RWPE2 (cell line): ENCODE results near the gene RPSA.
A peak's percentile ranks its signal among the peaks of the same experiment; 100 is the strongest.

ENCODE experiments used
- ATAC-seq: fragments of 200-7000 bp; cut with Tn5 transposase; 3 replicates; pipeline ENCODE4 v1.9.1; 2021; ENCODE audit warnings: low read depth
- DNase-seq: peaks from one replicate; pipeline ENCODE4 v3.0.0-alpha.2; 2020; ENCODE audit warnings: low spot score
- H3K27ac ChIP-seq: fragments of 450-650 bp; 2 replicates; pipeline ENCODE4 v1.5.1; 2017; ENCODE audit warnings: mild to moderate bottlenecking; ENCODE audit not compliant: poor library complexity, severe bottlenecking
- H3K27me3 ChIP-seq: fragments of 250-450 bp; sonication (Bioruptor Pico); 2 replicates; pipeline ENCODE4 v1.5.1; 2021; ENCODE audit warnings: mild to moderate bottlenecking, moderate library complexity; ENCODE audit not compliant: insufficient read depth, poor library complexity, severe bottlenecking
- H3K36me3 ChIP-seq: fragments of 250-450 bp; sonication (Bioruptor Pico); 2 replicates; pipeline ENCODE4 v1.5.1; 2020; ENCODE audit warnings: low read depth, mild to moderate bottlenecking, moderate library complexity
- H3K4me1 ChIP-seq: fragments of 250-450 bp; sonication (Bioruptor Pico); 2 replicates; pipeline ENCODE4 v1.5.1; 2021; ENCODE audit warnings: mild to moderate bottlenecking, moderate library complexity; ENCODE audit not compliant: insufficient read depth, poor library complexity, severe bottlenecking
- H3K4me3 ChIP-seq: fragments of 250-450 bp; sonication (Bioruptor Pico); 2 replicates; pipeline ENCODE4 v1.5.1; 2021; ENCODE audit warnings: mild to moderate bottlenecking, moderate library complexity; ENCODE audit not compliant: severe bottlenecking
- H3K9me3 ChIP-seq: fragments of 250-450 bp; sonication (Bioruptor Pico); 2 replicates; pipeline ENCODE4 v1.5.1; 2021; ENCODE audit warnings: mild to moderate bottlenecking, moderate library complexity; ENCODE audit not compliant: severe bottlenecking
- TF ChIP-seq, protein P1 (sequence below): fragments of 450-650 bp; IDR thresholded peaks from one replicate; pipeline ENCODE4 v1.5.1; 2017; ENCODE audit warnings: mild to moderate bottlenecking, moderate library complexity; ENCODE audit not compliant: poor library complexity, severe bottlenecking

The RPSA gene

GRCh38 chr3:39428745-39429201, 22.3 kb downstream of the RPSA start:
- no peak overlapping the region for H3K27ac ChIP-seq
- no peaks in the 10 kb centered on the region for H3K36me3 ChIP-seq
- ATAC-seq (no peak), DNase-seq (no peak)
- no peaks in the 10 kb centered on the region for H3K4me1 ChIP-seq
- H3K9me3 ChIP-seq: no peaks in the 10 kb centered on the region
- TF ChIP-seq, protein P1, sequence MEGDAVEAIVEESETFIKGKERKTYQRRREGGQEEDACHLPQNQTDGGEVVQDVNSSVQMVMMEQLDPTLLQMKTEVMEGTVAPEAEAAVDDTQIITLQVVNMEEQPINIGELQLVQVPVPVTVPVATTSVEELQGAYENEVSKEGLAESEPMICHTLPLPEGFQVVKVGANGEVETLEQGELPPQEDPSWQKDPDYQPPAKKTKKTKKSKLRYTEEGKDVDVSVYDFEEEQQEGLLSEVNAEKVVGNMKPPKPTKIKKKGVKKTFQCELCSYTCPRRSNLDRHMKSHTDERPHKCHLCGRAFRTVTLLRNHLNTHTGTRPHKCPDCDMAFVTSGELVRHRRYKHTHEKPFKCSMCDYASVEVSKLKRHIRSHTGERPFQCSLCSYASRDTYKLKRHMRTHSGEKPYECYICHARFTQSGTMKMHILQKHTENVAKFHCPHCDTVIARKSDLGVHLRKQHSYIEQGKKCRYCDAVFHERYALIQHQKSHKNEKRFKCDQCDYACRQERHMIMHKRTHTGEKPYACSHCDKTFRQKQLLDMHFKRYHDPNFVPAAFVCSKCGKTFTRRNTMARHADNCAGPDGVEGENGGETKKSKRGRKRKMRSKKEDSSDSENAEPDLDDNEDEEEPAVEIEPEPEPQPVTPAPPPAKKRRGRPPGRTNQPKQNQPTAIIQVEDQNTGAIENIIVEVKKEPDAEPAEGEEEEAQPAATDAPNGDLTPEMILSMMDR: no peak
- no peaks in the 10 kb centered on the region for H3K27me3 ChIP-seq
- no peak overlapping the region for H3K4me3 ChIP-seq

DNA sequence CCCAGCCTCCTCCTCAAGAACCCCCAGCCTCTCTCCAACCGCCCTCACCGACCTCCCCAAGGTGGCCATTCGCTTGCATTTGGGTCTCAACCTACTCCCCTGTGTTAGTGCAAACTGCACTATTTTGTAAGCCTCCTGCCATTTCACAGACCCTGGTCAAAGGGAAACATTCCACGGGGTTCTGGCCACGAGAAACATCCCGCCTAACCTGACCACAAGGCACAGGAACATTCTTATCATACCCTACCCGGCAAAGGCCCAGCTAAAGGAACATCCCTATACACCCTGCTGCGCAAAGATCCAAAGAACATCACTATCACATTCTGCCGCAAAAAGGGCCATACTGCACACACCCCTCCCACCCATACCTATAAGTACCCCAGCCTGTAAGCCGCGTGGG, 22.9 kb downstream of the RPSA start:
- no peak for DNase-seq
- H3K4me1 ChIP-seq: no peaks in the 10 kb centered on the region
- no peak for ATAC-seq
- H3K36me3 ChIP-seq: no peaks in the 10 kb centered on the region
- no peak overlapping the region for H3K4me3 ChIP-seq
- no peak overlapping the region for H3K27ac ChIP-seq
- H3K9me3 ChIP-seq: no peaks in the 10 kb centered on the region
- no peaks in the 10 kb centered on the region for H3K27me3 ChIP-seq
- TF ChIP-seq, protein P1: no peak

DNA sequence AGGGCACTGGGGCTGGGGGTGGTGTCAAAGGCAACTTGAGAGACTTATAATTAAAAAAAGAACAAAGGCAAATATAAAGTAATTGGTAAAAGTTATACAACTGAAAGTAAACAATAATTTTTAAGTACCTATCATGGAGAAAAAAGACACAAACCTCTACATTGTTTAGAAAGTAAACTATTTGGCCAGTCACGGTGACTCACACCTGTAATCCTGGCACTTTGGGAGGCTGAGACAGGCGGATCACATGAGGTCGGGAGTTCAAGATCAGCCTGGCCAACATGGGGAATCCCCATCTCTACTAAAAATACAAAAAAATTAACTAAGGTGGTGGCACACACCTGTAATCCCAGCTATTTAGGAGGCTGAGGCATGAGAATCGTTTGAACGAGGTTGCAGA, 25.8 kb downstream of the RPSA start:
- H3K9me3 ChIP-seq: no peaks in the 10 kb centered on the region
- TF ChIP-seq, protein P1: no peak
- H3K4me1 ChIP-seq: no peaks in the 10 kb centered on the region
- ATAC-seq (no peak; the same call in 2 of the 3 replicates), DNase-seq (no peak)
- H3K36me3 ChIP-seq: no peaks in the 10 kb centered on the region
- H3K27me3 ChIP-seq: no peaks in the 10 kb centered on the region
- no peak overlapping the region for H3K4me3 ChIP-seq
- H3K27ac ChIP-seq: no peak overlapping the region

DNA sequence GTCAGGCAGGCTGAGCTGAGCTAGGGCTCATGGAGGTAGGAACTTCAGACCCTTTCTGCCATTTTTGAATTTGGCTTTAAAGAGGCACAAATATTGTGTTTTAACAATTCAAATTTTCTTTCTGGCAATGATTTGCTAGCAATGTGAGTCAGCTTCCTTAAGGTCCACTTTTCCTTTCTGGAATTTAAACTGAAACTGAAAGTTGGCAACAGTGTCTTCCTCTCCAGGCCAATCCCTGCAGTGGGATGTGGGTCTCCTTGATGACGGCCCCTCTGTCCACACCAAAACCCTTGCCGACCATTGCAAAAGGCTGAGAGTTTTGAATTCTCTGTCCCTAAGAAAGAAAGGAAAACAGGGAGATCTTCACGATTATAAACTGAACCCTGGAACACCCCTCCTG, 27.1 kb downstream of the RPSA start:
- no peaks in the 10 kb centered on the region for H3K36me3 ChIP-seq
- TF ChIP-seq, protein P1: no peak
- no peaks in the 10 kb centered on the region for H3K4me1 ChIP-seq
- no peak for ATAC-seq
- H3K9me3 ChIP-seq: no peaks in the 10 kb centered on the region
- no peaks in the 10 kb centered on the region for H3K27me3 ChIP-seq
- H3K4me3 ChIP-seq: no peak overlapping the region
- H3K27ac ChIP-seq: no peak overlapping the region
- no peak for DNase-seq

GRCh38 chr3:39434574-39434973, 28.1 kb downstream of the RPSA start:
- Histone ChIP-seq H3K4me1 (no peaks in the 10 kb centered on the region), H3K27ac (no peak overlapping the region), H3K4me3 (no peak overlapping the region), H3K36me3 (no peaks in the 10 kb centered on the region), H3K9me3 (no peaks in the 10 kb centered on the region), H3K27me3 (no peaks in the 10 kb centered on the region)
- TF ChIP-seq, protein P1: no peak
- ATAC-seq (peak; percentile 49; the same call in 2 of the 3 replicates), DNase-seq (no peak)
